NCI-H69 (cell line): ENCODE data around the gene DDX51.

ENCODE experiments used
- DNase-seq: peaks from one replicate; lab custom pipeline; 2025; lab: John Stamatoyannopoulos, UW

The DDX51 gene, protein sequence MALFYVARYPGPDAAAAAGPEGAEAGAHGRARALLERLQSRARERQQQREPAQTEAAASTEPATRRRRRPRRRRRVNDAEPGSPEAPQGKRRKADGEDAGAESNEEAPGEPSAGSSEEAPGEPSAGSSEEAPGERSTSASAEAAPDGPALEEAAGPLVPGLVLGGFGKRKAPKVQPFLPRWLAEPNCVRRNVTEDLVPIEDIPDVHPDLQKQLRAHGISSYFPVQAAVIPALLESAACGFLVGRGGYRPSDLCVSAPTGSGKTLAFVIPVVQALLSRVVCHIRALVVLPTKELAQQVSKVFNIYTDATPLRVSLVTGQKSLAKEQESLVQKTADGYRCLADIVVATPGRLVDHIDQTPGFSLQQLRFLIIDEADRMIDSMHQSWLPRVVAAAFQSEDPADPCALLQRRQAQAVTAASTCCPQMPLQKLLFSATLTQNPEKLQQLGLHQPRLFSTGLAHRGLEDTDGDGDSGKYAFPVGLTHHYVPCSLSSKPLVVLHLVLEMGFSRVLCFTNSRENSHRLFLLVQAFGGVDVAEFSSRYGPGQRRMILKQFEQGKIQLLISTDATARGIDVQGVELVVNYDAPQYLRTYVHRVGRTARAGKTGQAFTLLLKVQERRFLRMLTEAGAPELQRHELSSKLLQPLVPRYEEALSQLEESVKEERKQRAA

DNA sequence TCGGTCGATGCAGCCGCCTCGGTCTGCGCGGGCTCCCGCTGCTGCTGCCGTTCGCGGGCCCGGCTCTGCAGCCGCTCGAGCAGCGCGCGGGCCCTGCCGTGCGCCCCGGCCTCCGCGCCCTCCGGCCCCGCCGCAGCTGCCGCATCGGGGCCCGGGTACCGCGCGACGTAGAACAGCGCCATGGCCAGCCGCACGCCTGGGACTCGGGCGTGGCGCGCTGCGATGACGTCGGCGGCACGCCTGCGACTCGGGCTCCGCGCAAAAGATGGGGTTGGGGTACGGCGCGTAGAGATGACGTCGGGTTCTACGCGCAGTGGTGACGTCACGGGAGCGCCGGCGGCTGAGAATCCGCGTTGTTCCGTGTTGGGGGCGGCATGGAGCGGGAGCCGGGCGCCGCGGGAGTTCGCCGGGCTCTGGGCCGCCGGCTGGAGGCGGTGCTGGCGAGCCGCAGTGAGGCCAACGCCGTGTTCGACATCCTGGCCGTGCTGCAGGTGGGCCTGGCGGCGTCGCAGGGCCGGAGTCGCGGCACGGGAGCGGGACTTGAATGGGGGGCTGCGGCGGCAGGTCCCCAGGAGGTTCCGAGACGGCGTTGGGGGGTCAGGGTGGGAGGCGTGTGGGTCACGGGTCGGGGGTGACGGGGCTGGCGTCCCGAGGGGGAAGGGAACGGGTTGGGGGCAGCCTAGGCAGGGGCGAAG is at the start of gene DDX51, which contains the start of gene NOC4L:
DDX51 (minus strand) TSS at position 205 of the 695 bp plus-strand sequence; CDS start at position 182, 23 bp downstream.
NOC4L (plus strand) TSS at position 343 of the 695 bp plus-strand sequence; CDS start at position 375, 32 bp downstream.
- DNase-seq: peak; percentile 97

- DNase-seq: no peak
These were observed 47.8 kb upstream of the DDX51 start for GRCh38 chr12:132191715-132192553.

- DNase-seq: no peak
These were observed 46.8 kb upstream of the DDX51 start for GRCh38 chr12:132190834-132191500.

DNA sequence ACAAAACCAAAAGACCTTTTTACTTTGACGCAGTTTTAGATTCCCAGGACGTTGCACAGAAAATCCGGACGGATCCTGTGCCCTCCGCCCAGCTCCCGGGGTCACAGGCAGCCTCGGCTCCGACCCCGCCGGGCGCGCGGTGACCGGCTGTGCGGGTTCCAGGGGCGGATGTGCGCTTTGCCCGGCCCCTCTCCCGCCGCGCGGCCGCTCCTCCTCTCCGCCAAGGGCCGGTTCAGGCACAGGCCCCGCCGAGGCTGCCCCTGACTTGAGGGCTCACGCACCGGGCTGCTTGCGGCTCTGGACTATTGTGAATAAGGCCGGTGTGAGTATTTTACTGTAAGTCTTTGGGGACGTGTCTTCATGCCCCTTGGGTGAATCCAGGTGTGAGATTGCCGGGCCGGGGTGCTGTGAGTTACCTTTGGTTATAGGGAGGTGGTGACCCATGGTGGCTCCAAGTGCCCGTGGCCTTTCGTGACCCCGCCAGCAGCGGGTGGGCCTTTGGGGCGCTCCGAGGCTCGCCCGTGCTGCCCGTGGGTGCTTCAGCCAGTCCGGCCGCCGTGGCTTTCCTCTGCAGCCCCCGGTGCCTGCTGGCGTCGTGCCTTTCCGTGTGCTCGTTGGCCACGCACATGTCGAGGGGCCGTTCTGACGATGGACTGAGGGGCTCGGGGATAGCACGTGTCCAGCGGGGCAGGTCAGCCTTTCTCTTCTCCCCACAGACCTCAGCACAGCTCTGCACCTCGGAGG is 46.1 kb upstream of the DDX51 start:
- peak; percentile 62 for DNase-seq

GRCh38 chr12:132189378-132190011 is 45.4 kb upstream of the DDX51 start:
- DNase-seq: peak; percentile 92

- peak; percentile 42 for DNase-seq
These were observed 44.8 kb upstream of the DDX51 start for GRCh38 chr12:132188916-132189325.

- peak; percentile 37 for DNase-seq
These were observed 44.4 kb upstream of the DDX51 start for GRCh38 chr12:132188451-132188901.

DNA sequence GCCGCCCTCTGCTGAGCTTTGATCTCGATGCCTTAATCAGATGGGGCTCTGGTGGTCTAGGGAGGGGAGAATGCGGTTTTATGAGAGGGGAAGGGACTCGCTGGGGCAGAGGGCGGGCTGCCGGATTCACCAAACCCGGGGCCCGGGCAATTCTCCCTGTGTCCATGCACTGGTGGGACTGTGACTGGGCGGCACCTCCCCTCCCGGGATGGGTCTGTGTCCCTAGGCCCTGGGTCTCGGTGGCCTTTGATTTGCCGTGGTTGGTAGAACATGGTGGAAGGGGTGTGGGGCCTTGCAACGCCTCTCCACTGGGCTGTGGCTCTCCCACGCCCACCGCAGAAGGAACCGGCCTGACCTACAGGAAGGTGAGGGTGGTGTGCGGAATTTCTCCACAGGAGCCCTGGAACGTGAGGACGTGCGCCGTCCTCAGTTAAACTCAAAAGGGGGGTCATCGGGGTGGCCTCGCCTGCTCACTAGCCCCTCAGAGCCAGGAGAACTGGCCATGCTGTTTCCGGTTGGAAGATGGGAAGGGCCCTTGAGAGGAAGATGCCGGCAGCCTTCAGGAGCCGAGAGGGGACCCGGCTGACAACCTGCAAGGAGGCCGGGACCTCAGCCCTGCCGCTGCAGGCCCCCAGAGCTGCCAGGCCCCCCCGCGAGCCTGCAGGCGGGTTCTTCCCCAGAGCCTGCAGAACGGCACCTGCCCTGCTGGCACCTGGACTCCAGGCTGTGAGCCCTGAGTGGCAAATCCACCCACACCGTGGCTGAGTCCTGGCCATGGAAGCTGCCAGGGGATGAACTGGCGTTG is 43.7 kb upstream of the DDX51 start:
- DNase-seq: no peak

DNA sequence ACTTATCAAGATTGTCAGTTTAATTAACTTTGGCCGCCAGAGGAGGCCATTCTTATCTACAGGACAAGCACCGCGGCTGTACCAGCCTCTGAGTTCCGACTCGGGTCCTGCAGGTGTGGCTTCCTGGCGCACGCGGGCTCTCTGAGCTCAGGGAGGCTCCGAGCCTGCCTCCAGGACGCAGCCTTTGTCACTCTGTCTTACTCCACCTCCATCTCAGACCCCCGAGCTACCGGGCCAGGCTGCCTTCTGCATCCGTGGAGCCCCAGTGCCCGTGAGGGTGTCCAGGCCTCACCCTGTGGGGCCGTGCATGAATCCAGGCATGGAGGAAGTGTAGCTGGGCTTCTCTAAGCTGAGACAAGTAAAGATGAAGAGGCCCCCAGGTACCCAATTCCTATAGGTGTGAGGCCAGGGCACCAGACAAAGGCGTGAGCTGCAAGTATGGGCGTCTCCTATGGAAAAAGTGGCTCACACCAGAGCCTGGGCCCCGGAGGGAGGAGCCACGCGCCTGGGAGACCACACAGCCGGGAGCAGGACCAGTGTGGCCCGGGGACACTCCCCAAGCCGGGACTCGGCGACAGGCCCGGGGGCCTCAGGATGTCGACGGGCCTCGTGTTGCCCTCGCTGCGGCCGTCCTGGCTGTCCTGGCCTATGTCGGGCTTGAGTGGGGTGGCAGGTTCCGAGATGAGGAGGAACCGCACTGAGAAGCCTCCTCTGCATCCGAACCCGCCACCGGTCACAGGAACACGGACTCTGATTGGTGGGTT is 42.9 kb upstream of the DDX51 start:
- DNase-seq: no peak

DNA sequence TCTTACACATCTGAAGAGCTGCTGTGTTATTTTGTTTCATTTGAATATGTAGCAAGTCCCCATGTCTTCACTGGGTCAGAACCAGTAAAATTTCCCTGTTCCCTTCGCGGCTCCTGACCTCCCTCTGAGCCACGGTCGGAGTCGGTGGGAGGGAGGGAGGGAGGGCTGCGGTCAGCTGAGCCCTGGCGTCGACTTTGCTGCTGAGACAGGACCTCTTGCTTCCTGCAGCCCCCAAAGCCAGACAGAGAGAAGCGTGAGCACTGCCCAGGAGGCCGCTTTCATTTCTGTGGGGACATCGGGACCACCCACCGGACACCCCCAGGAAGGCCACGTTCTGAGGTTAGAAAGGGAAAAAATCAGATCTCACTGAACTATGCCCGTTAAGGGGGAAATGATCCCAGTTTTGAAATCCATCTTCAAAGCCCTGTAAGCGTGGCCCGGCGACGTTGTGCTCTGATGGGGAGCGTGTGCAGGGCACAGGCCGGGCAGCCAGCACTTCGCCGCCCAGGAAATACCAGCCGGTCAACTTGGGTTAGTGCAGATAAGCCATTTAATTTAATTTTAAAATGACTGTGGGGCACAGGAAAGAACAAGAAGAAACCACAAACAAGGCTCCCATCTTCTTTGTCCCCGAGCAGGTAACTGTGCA is 42.2 kb upstream of the DDX51 start:
- DNase-seq: no peak

DNA sequence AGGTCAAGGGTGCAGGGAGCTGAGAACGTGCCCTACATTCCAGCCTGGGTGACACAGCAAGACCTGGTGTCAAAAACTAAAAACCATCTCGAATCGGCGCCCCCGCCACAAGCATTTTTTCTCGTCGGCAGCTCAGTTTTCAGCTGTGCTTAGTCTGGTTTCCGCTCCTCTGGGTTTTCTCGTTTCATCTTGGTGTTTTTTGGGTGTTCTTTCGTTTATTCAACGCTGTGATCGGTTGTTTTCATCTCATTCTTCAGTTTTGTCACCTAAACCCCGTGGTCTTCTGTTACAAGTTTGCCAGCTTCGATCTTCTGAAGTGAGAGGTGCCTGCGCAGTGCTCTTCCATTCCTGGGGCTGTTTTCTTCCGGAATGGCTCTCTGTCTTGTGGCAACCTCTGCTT is 41.6 kb upstream of the DDX51 start:
- no peak for DNase-seq

- DNase-seq: no peak
These were observed 38.7 kb upstream of the DDX51 start for GRCh38 chr12:132182711-132183365.

GRCh38 chr12:132182206-132182710 is 38.1 kb upstream of the DDX51 start:
- DNase-seq: no peak

GRCh38 chr12:132181570-132182200 is 37.6 kb upstream of the DDX51 start:
- no peak for DNase-seq

GRCh38 chr12:132180648-132181546 is 36.8 kb upstream of the DDX51 start:
- DNase-seq: no peak
